H1 (cell line): ENCODE data around the gene HLX. TPM values are rescaled to one million over a fixed set of nuclear protein-coding genes. Genes with fewer than 3 reads are reported as not detected.

ENCODE experiments used
- CTCF ChIA-PET: fragments of 300-600 bp; sonication (Branson Sonifier 250); formaldehyde crosslinking; loops from one replicate; lab custom pipeline; 2021; ENCODE audit not compliant: partially characterized antibody; lab: Charles Lee
- POLR2A ChIA-PET: fragments of 300-600 bp; sonication (Branson Sonifier 250); formaldehyde crosslinking; loops from one replicate; lab custom pipeline; 2021; ENCODE audit warnings: inconsistent platforms; ENCODE audit not compliant: partially characterized antibody; lab: Charles Lee
- DNase-seq, 2 experiments: peaks; one replicate each; pipeline versions ENCODE4 v3.0.0 to v3.0.0-alpha.2; 2010 to 2022; ENCODE audit warnings: low spot score in 2 of 2, low read depth in 1 of 2, mixed read lengths in 1 of 2
- FAIRE-seq: peaks from 2 replicates; lab custom pipeline; 2011; peaks lifted over from hg19 to GRCh38; lab: Jason Lieb, UNC
- H2AFZ ChIP-seq: 2 replicates; pipeline ENCODE4 v1.8.1; 2012; ENCODE audit warnings: low read length, inconsistent platforms
- H2AK5ac ChIP-seq: 2 replicates; pipeline ENCODE4 v1.6.1; 2013; ENCODE audit warnings: low read depth, low read length
- H2BK120ac ChIP-seq: replicated peaks from 2 replicates; pipeline ENCODE3; 2013; ENCODE audit warnings: low read depth, low read length, inconsistent platforms
- H2BK12ac ChIP-seq: 2 replicates; pipeline ENCODE4 v1.6.1; 2013; ENCODE audit warnings: low read depth, low read length
- H2BK15ac ChIP-seq: 2 replicates; pipeline ENCODE4 v1.6.1; 2013; ENCODE audit warnings: low read length
- H2BK20ac ChIP-seq: 2 replicates; pipeline ENCODE4 v1.6.1; 2013; ENCODE audit warnings: low read length
- H2BK5ac ChIP-seq: 2 replicates; pipeline ENCODE4 v1.6.1; 2013; ENCODE audit warnings: low read depth, low read length
- H3K14ac ChIP-seq: 2 replicates; pipeline ENCODE4 v1.6.1; 2013; ENCODE audit warnings: inconsistent platforms; ENCODE audit not compliant: insufficient read length
- H3K18ac ChIP-seq: 2 replicates; pipeline ENCODE4 v1.6.1; 2013; ENCODE audit warnings: low read length; ENCODE audit errors: extremely low read depth
- H3K23ac ChIP-seq: 2 replicates; pipeline ENCODE4 v1.6.1; 2013; ENCODE audit warnings: inconsistent platforms; ENCODE audit not compliant: insufficient read length
- H3K23me2 ChIP-seq: 2 replicates; pipeline ENCODE4 v1.6.1; 2013; ENCODE audit warnings: low read depth, low read length
- H3K27ac ChIP-seq: 2 replicates; pipeline ENCODE4 v1.6.1; 2011; ENCODE audit warnings: low read depth, low read length, inconsistent platforms
- H3K27me3 ChIP-seq, 4 experiments: replicated peaks in 1 of 4; 1 replicate in 1 of 4; 2 replicates in 3 of 4; pipeline versions ENCODE4 v1.6.1 to v1.8.1; 2011 to 2013; ENCODE audit warnings: low read length in 3 of 4, mild to moderate bottlenecking in 3 of 4, inconsistent platforms in 2 of 4, mixed read lengths in 2 of 4, moderate library complexity in 1 of 4; ENCODE audit not compliant: control insufficient read depth in 3 of 4, insufficient read depth in 3 of 4; ENCODE audit errors: extremely low read depth in 1 of 4
- H3K36me3 ChIP-seq, 4 experiments: 2 replicates each; pipeline versions ENCODE4 v1.6.1 to v1.8.1; 2011 to 2013; ENCODE audit warnings: mild to moderate bottlenecking in 4 of 4, low read length in 3 of 4, moderate library complexity in 2 of 4, control low read depth in 1 of 4, inconsistent platforms in 1 of 4; ENCODE audit not compliant: insufficient read depth in 4 of 4, control insufficient read depth in 2 of 4
- H3K4ac ChIP-seq: replicated peaks from 2 replicates; pipeline ENCODE3; 2013; ENCODE audit warnings: low read length, low read depth, mixed read lengths, inconsistent platforms; ENCODE audit not compliant: insufficient read length
- H3K4me1 ChIP-seq, 4 experiments: replicated peaks in 1 of 4; 1 replicate in 1 of 4; 2 replicates in 3 of 4; pipeline versions ENCODE4 v1.6.1 to v1.8.1; 2011 to 2013; ENCODE audit warnings: low read length in 3 of 4, inconsistent platforms in 2 of 4, mixed read lengths in 1 of 4; ENCODE audit not compliant: insufficient read depth in 4 of 4, control insufficient read depth in 3 of 4
- H3K4me2 ChIP-seq, 2 experiments: 2 replicates each; pipeline versions ENCODE4 v1.6.1 to v1.8.1; 2011 to 2013; ENCODE audit warnings: low read depth in 2 of 2, low read length in 2 of 2, control low read depth in 1 of 2, inconsistent platforms in 1 of 2, mild to moderate bottlenecking in 1 of 2; ENCODE audit not compliant: insufficient read depth in 1 of 2
- H3K4me3 ChIP-seq, 4 experiments: fragments of 200-600, 300-600 bp in 1 of 4; sonication (generic), shearing (Covaris generic), sonication (Bioruptor Twin) in 1 of 4; 2 replicates each; pipeline versions ENCODE4 v1.5.1 to v1.8.1; 2011 to 2016; ENCODE audit warnings: low read length in 4 of 4, low read depth in 3 of 4, control low read depth in 2 of 4, inconsistent platforms in 2 of 4, mild to moderate bottlenecking in 2 of 4, mixed read lengths in 1 of 4, moderate library complexity in 1 of 4; ENCODE audit not compliant: insufficient read depth in 2 of 4; ENCODE audit errors: extremely low read depth in 1 of 4
- H3K56ac ChIP-seq: replicated peaks from 2 replicates; pipeline ENCODE3; 2013; ENCODE audit warnings: low read depth, mild to moderate bottlenecking, mixed read lengths, low read length, inconsistent platforms; ENCODE audit not compliant: insufficient read length
- H3K79me1 ChIP-seq: 2 replicates; pipeline ENCODE4 v1.6.1; 2013; ENCODE audit warnings: low read depth, low read length, control low read depth
- H3K79me2 ChIP-seq, 2 experiments: 2 replicates each; pipeline versions ENCODE4 v1.6.1 to v1.8.1; 2012 to 2013; ENCODE audit warnings: low read length in 2 of 2, mild to moderate bottlenecking in 2 of 2, inconsistent platforms in 1 of 2; ENCODE audit not compliant: insufficient read depth in 2 of 2, control insufficient read depth in 1 of 2
- H3K9ac ChIP-seq, 4 experiments: replicated peaks in 1 of 4; 1 replicate in 1 of 4; 2 replicates in 3 of 4; pipeline versions ENCODE4 v1.6.1 to v1.8.1; 2011 to 2013; ENCODE audit warnings: low read depth in 3 of 4, low read length in 3 of 4, control low read depth in 2 of 4, mild to moderate bottlenecking in 2 of 4, moderate library complexity in 2 of 4, inconsistent platforms in 1 of 4; ENCODE audit errors: extremely low read depth in 1 of 4
- H3K9me3 ChIP-seq, 2 experiments: 2 replicates each; pipeline versions ENCODE4 v1.6.1 to v1.8.1; 2012 to 2013; ENCODE audit warnings: mild to moderate bottlenecking in 2 of 2, moderate library complexity in 2 of 2, control low read depth in 1 of 2, inconsistent platforms in 1 of 2, low read depth in 1 of 2, low read length in 1 of 2, mixed read lengths in 1 of 2; ENCODE audit not compliant: insufficient read depth in 2 of 2
- H4K20me1 ChIP-seq, 2 experiments: replicated peaks in 1 of 2; 2 replicates each; pipeline versions ENCODE3 to v1.8.1; 2011 to 2013; ENCODE audit warnings: inconsistent platforms in 2 of 2, low read length in 2 of 2, mild to moderate bottlenecking in 1 of 2; ENCODE audit not compliant: insufficient read depth in 2 of 2, control insufficient read depth in 1 of 2
- H4K5ac ChIP-seq: 2 replicates; pipeline ENCODE4 v1.6.1; 2013; ENCODE audit warnings: low read length, low read depth, mixed read lengths, inconsistent platforms; ENCODE audit not compliant: insufficient read length
- H4K8ac ChIP-seq: 2 replicates; pipeline ENCODE4 v1.8.0; 2013; ENCODE audit warnings: mild to moderate bottlenecking, moderate library complexity, low read length, inconsistent platforms; ENCODE audit not compliant: insufficient read depth; ENCODE audit errors: extremely low read depth
- H4K91ac ChIP-seq: replicated peaks from 2 replicates; pipeline ENCODE3; 2013; ENCODE audit warnings: low read length, mixed read lengths, inconsistent platforms; ENCODE audit not compliant: insufficient read length
- CTBP2 ChIP-seq: IDR thresholded peaks from 2 replicates; pipeline ENCODE4 v1.7.0; 2011; ENCODE audit warnings: borderline replicate concordance, mild to moderate bottlenecking, moderate library complexity, mixed read lengths, low read length; ENCODE audit not compliant: insufficient read depth, insufficient read length
- FOSL1 ChIP-seq: IDR thresholded peaks from 2 replicates; pipeline ENCODE4 v1.6.1; 2011; ENCODE audit warnings: mild to moderate bottlenecking, low read depth, low read length, moderate library complexity; ENCODE audit not compliant: insufficient read depth
- GTF2F1 ChIP-seq: IDR thresholded peaks from 2 replicates; pipeline ENCODE4 v1.6.1; 2012; ENCODE audit warnings: low read depth, low read length, improper control_type of control experiment, borderline replicate concordance
- HDAC6 ChIP-seq: IDR thresholded peaks from one replicate; pipeline ENCODE4 v1.7.1; 2012; ENCODE audit warnings: low read depth, mild to moderate bottlenecking, inconsistent platforms, low read length, moderate library complexity
- SAP30 ChIP-seq: fragments of 300-600 bp; sonication (generic); IDR thresholded peaks from 2 replicates; pipeline ENCODE4 v1.7.1; 2012; ENCODE audit warnings: low read length, moderate library complexity, mild to moderate bottlenecking, inconsistent platforms; ENCODE audit not compliant: insufficient read depth, insufficient replicate concordance
- SIX5 ChIP-seq: IDR thresholded peaks from 2 replicates; pipeline ENCODE4 v1.6.1; 2011; ENCODE audit warnings: mild to moderate bottlenecking, low read depth, low read length
- TAF7 ChIP-seq: optimal IDR thresholded peaks from 2 replicates; pipeline ENCODE3; 2011; ENCODE audit warnings: low read depth, mild to moderate bottlenecking, inconsistent platforms, low read length, moderate library complexity, borderline replicate concordance
- YY1 ChIP-seq: IDR thresholded peaks from 2 replicates; pipeline ENCODE4 v1.6.1; 2011; ENCODE audit warnings: low read depth, mild to moderate bottlenecking, low read length
- WGBS, 2 experiments: shearing (Covaris generic) in 1 of 2; methylation state at CpG; one replicate each; pipeline versions ENCODE4 v1.1.6 to v1.1.7; 2013 to 2015; ENCODE audit warnings: low lambda C conversion rate in 2 of 2, mixed read lengths in 2 of 2, inconsistent platforms in 1 of 2, low coverage in 1 of 2, missing lambda C conversion rate in 1 of 2; ENCODE audit not compliant: insufficient replicate concordance in 2 of 2, insufficient coverage in 1 of 2, insufficient read length in 1 of 2; ENCODE audit errors: extremely low coverage in 1 of 2, missing lambda C conversion rate in 1 of 2; 5-methylcytosine and 5-hydroxymethylcytosine counted together
- polyA plus RNA-seq, 7 experiments: library from polyadenylated mRNA; depleted of rRNA in 3 of 7; stranded (reverse) in 5 of 7; unstranded in 2 of 7; fragments of >200 nt in 5 of 7; fragments of 200-250 nt in 2 of 7; gene quantifications; 1 replicate in 5 of 7; 2 replicates in 1 of 7; 4 replicates in 1 of 7; pipeline versions ENCODE4 v1.2.1 to v1.2.3, GENCODE V29; 2011 to 2013; ENCODE audit warnings: missing spikeins in 2 of 7, mixed read lengths in 2 of 7
- total RNA-seq: library from RNA; stranded (reverse); fragmentation: NEBNext Ultra II Directional; extraction: Animal tissue kit (Norgen Biotek cat#: 25700); gene quantifications from 2 replicates; pipeline ENCODE4 v1.2.1, GENCODE V29; 2021
- TF ChIP-seq, protein P1 (sequence below), 3 experiments: IDR thresholded peaks; 1 replicate in 2 of 3; 2 replicates in 1 of 3; pipeline versions ENCODE4 v1.5.1 to v1.6.1; 2011; ENCODE audit warnings: low read length in 3 of 3, mild to moderate bottlenecking in 3 of 3, inconsistent platforms in 2 of 3, low read depth in 1 of 3, moderate library complexity in 1 of 3; ENCODE audit not compliant: insufficient read depth in 1 of 3; ENCODE audit errors: control extremely low read depth in 1 of 3

HLX gene
- total and polyA plus RNA-seq, 2 of the 8 experiments (the other 6 are each of a cell fraction or from before 2014, with no cell fraction given): 0.11 to 0.30 TPM

DNA sequence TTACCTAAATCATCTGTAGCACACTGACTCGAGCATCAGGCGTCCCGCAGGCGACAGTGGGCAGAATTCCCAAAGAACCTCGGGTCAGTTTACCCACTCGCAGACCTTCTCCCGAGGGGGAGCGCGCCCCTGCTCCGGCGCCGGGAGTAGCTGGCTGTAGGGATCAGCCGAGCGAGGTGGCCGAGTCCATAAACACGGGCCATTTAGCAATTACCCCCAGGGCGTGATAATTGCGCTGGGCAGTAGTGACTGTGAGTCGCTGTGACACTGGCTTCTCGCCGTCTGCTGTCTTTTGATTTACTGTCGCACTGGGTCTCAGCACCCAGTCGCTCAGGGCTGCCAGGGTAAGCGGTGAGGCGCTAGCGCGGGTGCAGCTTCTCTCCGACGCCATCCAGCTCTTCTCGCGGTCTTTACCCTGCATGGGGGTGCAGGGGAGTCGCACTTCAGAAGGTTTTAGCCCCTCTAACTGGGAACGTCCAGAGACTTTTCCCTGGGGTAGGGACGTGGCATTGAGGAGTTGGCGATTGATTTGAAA, 16.2 kb downstream of the HLX start:
- H3K4ac ChIP-seq: no peak overlapping the region
- H3K18ac ChIP-seq: no peak overlapping the region
- H2BK120ac ChIP-seq: no peak overlapping the region
- no peak overlapping the region for H2BK12ac ChIP-seq
- peak overlapping the region in 3 of 4 experiments; percentile 15 to 33 (median 26); a peak in 4 of 8 replicates for H3K4me3 ChIP-seq
- H2AK5ac ChIP-seq: no peak overlapping the region
- ChIA-PET POLR2A (interaction anchor here (1.8 to 2.3 kb wide), 3 partner anchors 11 to 18 kb away, joined by 4 to 8 read pairs (median 6); partner anchors contain the start of gene HLX), CTCF (interaction anchor here (0.6 to 3.1 kb wide), 16 partner anchors 9 to 368 kb away, joined by 3 to 15 read pairs (median 4); partner anchors contain the start of gene HLX)
- peaks cover 10 to 36% (median 21%) of the 10 kb centered on the region in 4 experiments for H3K4me1 ChIP-seq
- H3K27ac ChIP-seq: no peak overlapping the region
- H3K14ac ChIP-seq: no peak overlapping the region
- DNase-seq (peak in 1 of 2 experiments; percentile 56), FAIRE-seq (no peak)
- no peaks in the 10 kb centered on the region; the same call in 1 of the 2 replicates for H3K79me1 ChIP-seq
- peaks cover 62 to 69% (median 68%) of the 10 kb centered on the region in 4 experiments for H3K27me3 ChIP-seq
- no peak overlapping the region for H4K5ac ChIP-seq
- no peak overlapping the region for H2AFZ ChIP-seq
- no peaks in the 10 kb centered on the region; the same call in none of the 2 replicates for H3K23me2 ChIP-seq
- H3K9me3 ChIP-seq: no peaks in the 10 kb centered on the region
- no peak overlapping the region for H3K56ac ChIP-seq
- no peak overlapping the region for H2BK20ac ChIP-seq
- no peak overlapping the region for H2BK15ac ChIP-seq
- no peak overlapping the region for H4K91ac ChIP-seq
- 10% methylated on average over 35 of the region's 35 CpGs; no CpG with 5 or more reads in 1 of the 2 experiments for WGBS, 2 experiments
- H3K79me2 ChIP-seq: no peaks in the 10 kb centered on the region
- no peak overlapping the region for H2BK5ac ChIP-seq
- H3K9ac ChIP-seq: no peak overlapping the region
- H3K36me3 ChIP-seq: no peaks in the 10 kb centered on the region
- no peak overlapping the region for H3K23ac ChIP-seq
- peaks cover 13 to 34% of the 10 kb centered on the region in 2 experiments for H4K20me1 ChIP-seq
- H4K8ac ChIP-seq: no peak overlapping the region; the same call in 1 of the 2 replicates
- H3K4me2 ChIP-seq: peak overlapping the region; percentile 49 to 97
- no peak for TF ChIP-seq TAF7
- no peak for TF ChIP-seq SIX5
- TF ChIP-seq SAP30: no peak
- TF ChIP-seq, protein P1, sequence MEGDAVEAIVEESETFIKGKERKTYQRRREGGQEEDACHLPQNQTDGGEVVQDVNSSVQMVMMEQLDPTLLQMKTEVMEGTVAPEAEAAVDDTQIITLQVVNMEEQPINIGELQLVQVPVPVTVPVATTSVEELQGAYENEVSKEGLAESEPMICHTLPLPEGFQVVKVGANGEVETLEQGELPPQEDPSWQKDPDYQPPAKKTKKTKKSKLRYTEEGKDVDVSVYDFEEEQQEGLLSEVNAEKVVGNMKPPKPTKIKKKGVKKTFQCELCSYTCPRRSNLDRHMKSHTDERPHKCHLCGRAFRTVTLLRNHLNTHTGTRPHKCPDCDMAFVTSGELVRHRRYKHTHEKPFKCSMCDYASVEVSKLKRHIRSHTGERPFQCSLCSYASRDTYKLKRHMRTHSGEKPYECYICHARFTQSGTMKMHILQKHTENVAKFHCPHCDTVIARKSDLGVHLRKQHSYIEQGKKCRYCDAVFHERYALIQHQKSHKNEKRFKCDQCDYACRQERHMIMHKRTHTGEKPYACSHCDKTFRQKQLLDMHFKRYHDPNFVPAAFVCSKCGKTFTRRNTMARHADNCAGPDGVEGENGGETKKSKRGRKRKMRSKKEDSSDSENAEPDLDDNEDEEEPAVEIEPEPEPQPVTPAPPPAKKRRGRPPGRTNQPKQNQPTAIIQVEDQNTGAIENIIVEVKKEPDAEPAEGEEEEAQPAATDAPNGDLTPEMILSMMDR (IDR thresholded peaks at IDR 0.05; ENCODE audit: control extremely low read depth in 1 of 3, insufficient read depth in 1 of 3, low read depth in 1 of 3, low read length in 3 of 3): no peak
- no peak for TF ChIP-seq HDAC6
- TF ChIP-seq YY1: no peak
- TF ChIP-seq FOSL1: no peak
- TF ChIP-seq CTBP2: no peak
- TF ChIP-seq GTF2F1: no peak
